ENCODE measurements around the gene PDZD7.

Gene PDZD7

DNA sequence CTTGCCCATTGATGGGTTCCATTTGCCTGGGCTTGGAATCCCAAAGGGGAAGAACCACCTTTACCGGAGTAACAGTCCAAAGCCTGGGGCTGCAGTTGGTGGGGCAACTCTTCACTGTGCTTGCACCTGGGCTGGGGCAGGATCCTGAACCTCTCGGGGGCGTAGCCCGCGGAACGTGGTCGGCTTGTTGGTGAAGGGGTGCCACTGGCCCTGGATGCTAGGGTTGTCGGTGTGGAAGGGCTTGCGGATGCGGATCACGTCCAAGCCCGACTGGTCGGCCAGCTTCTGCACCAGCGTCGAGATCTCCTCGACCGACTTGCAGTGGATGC lies 44.3 kb downstream of the PDZD7 start:
- POLR2A ChIA-PET: interaction anchor here (1.1 kb wide), 1 partner anchor 13 kb away, joined by 4 read pairs; the partner anchor contains the start of gene LZTS2

DNA sequence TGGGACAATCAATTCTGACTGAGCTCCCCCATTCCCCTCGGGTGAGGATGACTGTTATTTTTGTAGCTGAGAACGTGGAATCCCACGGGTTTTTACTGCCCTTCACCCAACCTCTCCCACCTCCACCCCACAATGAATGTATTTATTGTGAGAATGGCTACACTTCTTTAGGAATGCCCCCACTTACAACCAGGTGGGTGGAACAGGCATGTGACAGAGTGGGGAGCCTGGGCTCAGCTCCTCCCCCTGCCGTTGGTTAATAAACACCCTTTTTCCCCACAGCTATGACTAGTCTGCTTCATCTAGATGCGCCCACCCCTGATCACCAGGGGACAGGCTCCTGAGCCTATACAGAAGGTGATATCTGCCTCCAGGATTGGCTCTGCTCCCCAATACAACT lies 45.6 kb downstream of the PDZD7 start:
- POLR2A ChIA-PET: interaction anchor here (0.7 kb wide), 1 partner anchor 752 kb away, joined by 3 read pairs; no protein-coding TSS in a partner anchor
- CTCF ChIA-PET: interaction anchor here (1.0 to 26.4 kb wide), 8 partner anchors 8 to 56 kb away, joined by 3 to 803 read pairs (median 4); partner anchors contain the start of gene LZTS2
- no peak for DNase-seq (ENCODE audit: low read depth, low spot score)
- TF ChIP-seq, protein P1, sequence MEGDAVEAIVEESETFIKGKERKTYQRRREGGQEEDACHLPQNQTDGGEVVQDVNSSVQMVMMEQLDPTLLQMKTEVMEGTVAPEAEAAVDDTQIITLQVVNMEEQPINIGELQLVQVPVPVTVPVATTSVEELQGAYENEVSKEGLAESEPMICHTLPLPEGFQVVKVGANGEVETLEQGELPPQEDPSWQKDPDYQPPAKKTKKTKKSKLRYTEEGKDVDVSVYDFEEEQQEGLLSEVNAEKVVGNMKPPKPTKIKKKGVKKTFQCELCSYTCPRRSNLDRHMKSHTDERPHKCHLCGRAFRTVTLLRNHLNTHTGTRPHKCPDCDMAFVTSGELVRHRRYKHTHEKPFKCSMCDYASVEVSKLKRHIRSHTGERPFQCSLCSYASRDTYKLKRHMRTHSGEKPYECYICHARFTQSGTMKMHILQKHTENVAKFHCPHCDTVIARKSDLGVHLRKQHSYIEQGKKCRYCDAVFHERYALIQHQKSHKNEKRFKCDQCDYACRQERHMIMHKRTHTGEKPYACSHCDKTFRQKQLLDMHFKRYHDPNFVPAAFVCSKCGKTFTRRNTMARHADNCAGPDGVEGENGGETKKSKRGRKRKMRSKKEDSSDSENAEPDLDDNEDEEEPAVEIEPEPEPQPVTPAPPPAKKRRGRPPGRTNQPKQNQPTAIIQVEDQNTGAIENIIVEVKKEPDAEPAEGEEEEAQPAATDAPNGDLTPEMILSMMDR (IDR thresholded peaks at IDR 0.05; ENCODE audit: insufficient read depth, low read length, missing control alignments): no peak
- no peak overlapping the region for H3K4me3 ChIP-seq (ENCODE audit: low read depth, low read length)

More for the DNA sequence above, 44.3 kb downstream of the PDZD7 start:
- peak overlapping the region; percentile 100 for H3K4me3 ChIP-seq (ENCODE audit: low read depth, low read length)
- DNase-seq (ENCODE audit: low read depth, low spot score): no peak
- TF ChIP-seq, protein P1 (IDR thresholded peaks at IDR 0.05; ENCODE audit: insufficient read depth, low read length, missing control alignments): no peak
- CTCF ChIA-PET: interaction anchor here (0.6 to 26.4 kb wide), 9 partner anchors 9 to 72 kb away, joined by 3 to 803 read pairs (median 5); partner anchors contain the start of gene LZTS2

DNA sequence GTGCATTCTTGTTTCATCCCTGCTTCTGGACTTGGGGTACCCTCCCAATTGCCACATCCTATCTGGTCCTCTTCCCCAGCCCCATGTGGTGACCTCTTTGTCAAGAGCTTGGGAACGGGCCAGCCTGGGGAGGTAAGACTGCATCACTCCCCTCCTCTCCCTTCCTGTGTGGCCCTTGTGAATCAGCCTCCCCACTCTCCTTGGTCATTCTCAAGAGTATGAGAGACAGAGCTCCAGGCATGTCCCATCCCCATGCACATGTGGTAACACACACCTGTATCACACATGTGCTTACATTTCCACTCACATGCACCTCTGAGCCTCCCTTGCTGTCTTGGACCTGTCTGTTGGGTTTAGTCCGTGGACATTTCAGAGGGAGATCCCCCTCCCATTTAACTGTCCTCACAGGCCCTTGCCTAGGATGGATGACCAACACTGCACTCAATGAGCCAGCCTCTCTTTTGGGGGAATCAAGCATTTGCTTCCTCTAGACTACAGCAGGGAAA lies 46.2 kb downstream of the PDZD7 start:
- TF ChIP-seq, protein P1 (IDR thresholded peaks at IDR 0.05; ENCODE audit: insufficient read depth, low read length, missing control alignments): no peak
- no peak overlapping the region for H3K4me3 ChIP-seq (ENCODE audit: low read depth, low read length)
- CTCF ChIA-PET: interaction anchor here (1.1 to 26.4 kb wide), 4 partner anchors 10 to 32 kb away, joined by 4 to 803 read pairs (median 67); partner anchors contain the start of gene LZTS2
- DNase-seq (ENCODE audit: low read depth, low spot score): no peak
- POLR2A ChIA-PET: interaction anchor here (0.7 kb wide), 1 partner anchor 752 kb away, joined by 3 read pairs; no protein-coding TSS in a partner anchor

DNA sequence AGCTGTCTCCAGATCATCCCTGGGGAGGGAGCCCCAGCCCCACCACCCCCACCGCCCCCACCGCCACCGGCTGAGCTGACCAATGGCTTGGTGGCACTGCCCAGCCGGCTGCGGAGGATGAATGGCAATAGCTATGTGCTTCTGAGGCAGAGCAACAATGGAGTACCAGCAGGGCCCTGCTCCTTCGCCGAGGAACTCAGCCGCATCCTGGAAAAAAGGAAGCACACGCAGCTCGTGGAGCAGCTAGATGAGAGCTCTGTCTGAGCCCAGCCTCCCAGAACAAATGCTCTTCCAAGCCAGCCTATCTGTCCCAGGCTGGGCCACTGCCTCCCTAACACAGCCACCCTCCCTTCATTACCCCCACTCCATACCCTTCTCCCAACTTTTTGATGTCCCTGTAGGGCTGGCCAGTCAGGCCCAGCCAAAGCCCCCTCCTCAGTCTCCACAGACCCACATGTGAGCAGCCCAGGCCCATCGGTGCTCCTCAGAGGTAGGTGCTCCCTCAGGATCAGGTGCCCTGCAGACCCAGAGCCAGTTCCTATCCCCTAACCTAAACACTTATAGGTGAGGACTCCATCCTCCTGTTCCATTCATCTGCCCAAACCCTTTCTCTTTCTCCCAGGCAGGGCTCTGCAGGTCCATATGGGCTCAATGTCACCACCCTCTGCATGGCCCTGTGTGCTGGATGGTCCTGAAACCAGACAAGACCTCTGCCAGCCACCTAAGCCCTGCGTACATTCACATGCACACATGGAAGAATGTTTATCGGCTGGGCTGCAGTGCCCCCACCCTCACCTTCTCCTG lies 46.9 kb downstream of the PDZD7 start:
- no peak for DNase-seq (ENCODE audit: low read depth, low spot score)
- POLR2A ChIA-PET: no interaction called here
- TF ChIP-seq, protein P1 (IDR thresholded peaks at IDR 0.05; ENCODE audit: insufficient read depth, low read length, missing control alignments): no peak
- CTCF ChIA-PET: interaction anchor here (1.1 to 26.4 kb wide), 3 partner anchors 9 to 33 kb away, joined by 4 to 803 read pairs (median 119); partner anchors contain the start of gene LZTS2
- no peak overlapping the region for H3K4me3 ChIP-seq (ENCODE audit: low read depth, low read length)

DNA sequence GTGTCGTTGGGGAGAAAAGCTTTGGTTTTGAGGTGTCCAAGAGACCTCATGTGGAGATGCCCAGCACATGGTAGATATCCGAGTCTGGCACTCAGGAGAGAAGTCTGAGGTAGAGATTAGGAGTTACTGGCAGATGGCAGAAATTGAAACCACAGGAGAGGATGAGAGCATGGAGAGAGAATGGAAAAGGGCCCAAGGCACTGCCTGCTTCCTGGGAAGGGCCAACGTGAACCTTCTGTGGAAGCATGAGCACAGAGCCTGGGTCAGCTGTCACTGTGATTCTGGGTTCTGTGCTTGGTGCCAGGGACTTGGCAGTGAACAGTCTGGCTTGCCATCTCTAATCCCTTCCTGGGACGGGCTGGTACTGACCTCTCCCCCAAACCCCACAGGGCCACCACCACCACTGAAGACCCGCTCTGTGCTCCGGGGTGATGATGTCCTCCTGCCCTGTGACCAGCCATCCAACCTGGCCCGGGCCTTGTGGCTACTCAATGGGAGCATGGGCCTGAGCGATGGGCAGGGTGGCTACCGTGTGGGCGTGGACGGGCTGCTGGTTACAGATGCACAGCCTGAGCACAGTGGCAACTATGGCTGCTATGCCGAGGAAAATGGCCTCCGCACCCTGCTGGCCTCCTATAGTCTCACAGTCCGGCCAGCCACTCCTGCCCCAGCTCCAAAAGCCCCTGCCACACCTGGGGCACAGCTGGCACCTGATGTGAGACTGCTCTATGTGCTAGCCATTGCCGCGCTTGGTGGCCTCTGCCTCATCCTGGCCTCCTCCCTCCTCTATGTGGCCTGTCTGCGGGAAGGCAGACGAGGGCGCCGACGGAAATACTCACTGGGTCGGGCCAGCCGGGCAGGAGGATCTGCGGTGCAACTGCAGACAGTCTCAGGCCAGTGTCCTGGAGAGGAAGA lies 47.8 kb downstream of the PDZD7 start:
- H3K4me3 ChIP-seq (ENCODE audit: low read depth, low read length): no peak overlapping the region
- ChIA-PET POLR2A (no interaction called here), CTCF (interaction anchor here (10.0 to 26.4 kb wide), 2 partner anchors 13 to 34 kb away, joined by 119 to 803 read pairs; partner anchors contain the start of gene LZTS2)
- TF ChIP-seq, protein P1 (IDR thresholded peaks at IDR 0.05; ENCODE audit: insufficient read depth, low read length, missing control alignments): no peak
- no peak for DNase-seq (ENCODE audit: low read depth, low spot score)
